Measurements from ENCODE around the gene LSM4.
A peak's percentile ranks its signal among the peaks of the same experiment; 100 is the strongest.

The LSM4 gene

DNA sequence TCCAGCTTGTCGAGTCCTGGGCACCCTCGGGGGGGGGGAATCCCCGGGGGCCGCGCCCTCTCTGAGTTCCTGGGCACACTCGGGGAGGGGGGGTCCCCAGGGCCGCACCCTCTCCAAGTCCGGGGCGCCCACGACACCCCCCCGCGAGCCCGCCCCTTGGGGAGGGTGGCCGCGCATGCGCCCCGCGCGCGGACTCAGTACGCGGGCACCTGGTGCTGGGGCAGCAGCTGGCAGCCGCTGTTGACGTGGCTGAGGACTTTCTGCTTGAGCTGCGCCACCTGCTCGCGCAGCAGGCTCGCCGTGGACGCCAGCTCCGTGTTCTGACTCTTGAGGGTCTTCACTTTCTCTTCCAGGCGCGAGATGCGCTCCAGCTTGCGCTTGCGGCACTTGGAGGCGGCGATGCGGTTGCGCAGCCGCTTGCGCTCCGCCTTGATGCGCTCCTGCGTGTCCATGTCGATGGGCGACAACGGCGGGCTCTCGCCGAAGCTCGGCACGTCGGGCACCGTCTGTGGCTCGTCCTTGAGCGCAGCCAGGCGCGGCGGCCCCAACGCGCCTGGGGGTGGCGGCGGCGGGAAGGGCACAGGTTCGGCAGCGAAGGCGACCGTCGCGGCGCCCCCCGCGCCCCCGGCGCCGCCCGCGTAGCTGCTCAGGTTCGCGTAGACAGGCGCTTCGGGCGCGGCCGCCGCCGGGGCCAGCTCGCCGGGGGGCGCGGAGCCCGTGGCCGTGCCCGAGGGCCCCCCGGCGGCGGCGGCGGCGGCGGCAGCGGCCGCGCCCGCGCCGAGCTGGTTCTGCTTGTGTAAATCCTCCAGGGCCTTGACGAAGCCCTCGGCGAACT is 42.4 kb downstream of the LSM4 start:
- FAIRE-seq (peak; percentile 85), DNase-seq (ENCODE audit: insufficient read length) (peak; percentile 77)

GRCh38 chr19:18279516-18280246 is 43.2 kb downstream of the LSM4 start:
- FAIRE-seq (peak; percentile 92), DNase-seq (ENCODE audit: insufficient read length) (peak; percentile 94)
- peak; percentile 5; the same call in 1 of the 2 replicates for TF ChIP-seq POLR2AphosphoS5 (IDR thresholded peaks at IDR 0.05; ENCODE audit: low read depth, low read length)
- TF ChIP-seq POLR2A (IDR thresholded peaks at IDR 0.05; ENCODE audit: low read depth, low read length), result peak; percentile 69
- TF ChIP-seq TAF1 (IDR thresholded peaks at IDR 0.05; ENCODE audit: borderline replicate concordance, low read depth, low read length), result no peak

More for the DNA sequence above, 42.4 kb downstream of the LSM4 start:
- TF ChIP-seq POLR2A (IDR thresholded peaks at IDR 0.05; ENCODE audit: low read depth, low read length), result peak; percentile 68
- TF ChIP-seq POLR2AphosphoS5 (IDR thresholded peaks at IDR 0.05; ENCODE audit: low read depth, low read length), result peak; percentile 90
- TF ChIP-seq TAF1 (IDR thresholded peaks at IDR 0.05; ENCODE audit: borderline replicate concordance, low read depth, low read length), result 0 out of 2 replicates have a peak, but pooled peaks have one; percentile 26

DNA sequence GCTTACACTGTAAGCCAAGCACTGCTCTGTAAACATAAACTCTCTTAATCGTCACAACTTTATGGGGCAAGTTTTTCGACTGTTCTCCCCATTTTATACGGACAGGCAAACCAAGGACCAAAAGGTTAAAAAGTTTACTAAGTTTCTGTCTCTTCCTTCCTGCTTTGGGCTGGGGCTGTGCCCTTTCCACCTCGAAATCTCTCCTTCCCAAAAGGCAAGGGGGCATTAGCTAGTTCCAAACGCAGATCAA is 43.7 kb downstream of the LSM4 start:
- TF ChIP-seq TAF1 (IDR thresholded peaks at IDR 0.05; ENCODE audit: borderline replicate concordance, low read depth, low read length), result no peak
- TF ChIP-seq POLR2AphosphoS5 (IDR thresholded peaks at IDR 0.05; ENCODE audit: low read depth, low read length), result 0 out of 2 replicates have a peak, but pooled peaks have one; percentile 3
- no peak for TF ChIP-seq POLR2A (IDR thresholded peaks at IDR 0.05; ENCODE audit: low read depth, low read length)
- FAIRE-seq (no peak), DNase-seq (ENCODE audit: insufficient read length) (no peak)

- DNase-seq (ENCODE audit: insufficient read length) (no peak), FAIRE-seq (no peak)
- TF ChIP-seq POLR2A (IDR thresholded peaks at IDR 0.05; ENCODE audit: low read depth, low read length) (no peak; the same call in 1 of the 2 replicates), TAF1 (IDR thresholded peaks at IDR 0.05; ENCODE audit: borderline replicate concordance, low read depth, low read length) (no peak), POLR2AphosphoS5 (IDR thresholded peaks at IDR 0.05; ENCODE audit: low read depth, low read length) (0 out of 2 replicates have a peak, but pooled peaks have one; percentile 5)
Measured at GRCh38 chr19:18278521-18279265, 44.2 kb downstream of the LSM4 start.

DNA sequence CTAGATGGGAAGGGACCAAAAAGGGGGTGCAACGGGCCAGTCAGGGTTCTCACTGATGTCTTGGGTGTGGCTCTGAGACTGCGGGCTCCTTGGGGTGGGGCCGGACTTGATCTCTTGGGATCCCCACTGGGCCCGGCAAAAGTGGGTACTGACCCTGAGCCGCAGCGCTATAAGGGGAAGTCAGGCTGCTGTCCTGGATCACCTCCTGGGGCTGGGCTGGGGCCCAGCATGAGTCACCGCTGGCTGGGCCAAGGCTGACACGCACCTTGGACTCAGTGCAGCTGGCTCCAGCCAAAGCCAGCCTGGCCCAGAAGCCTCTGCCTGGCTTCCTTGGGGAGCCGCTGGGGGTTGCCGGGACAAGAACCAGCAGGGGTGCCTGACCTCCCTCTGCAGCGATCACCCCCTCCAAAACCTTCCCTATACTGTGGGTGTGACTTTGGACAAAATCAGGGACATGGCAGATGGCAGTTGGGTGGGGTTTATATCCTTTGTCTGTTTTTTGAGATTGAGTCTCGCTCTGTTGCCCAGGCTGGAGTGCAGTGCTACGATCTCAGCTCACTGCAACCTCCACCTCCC is 48.0 kb downstream of the LSM4 start:
- FAIRE-seq (no peak), DNase-seq (ENCODE audit: insufficient read length) (no peak)

GRCh38 chr19:18274219-18274780 is 48.6 kb downstream of the LSM4 start, which contains the start of gene IQCN:
TSS of gene IQCN (minus strand) at chr19:18274452. CDS start at chr19:18269478, 4,974 bp downstream.
- TF ChIP-seq TAF1 (IDR thresholded peaks at IDR 0.05; ENCODE audit: borderline replicate concordance, low read depth, low read length) (no peak), POLR2AphosphoS5 (IDR thresholded peaks at IDR 0.05; ENCODE audit: low read depth, low read length) (no peak; the same call in 1 of the 2 replicates), POLR2A (IDR thresholded peaks at IDR 0.05; ENCODE audit: low read depth, low read length) (no peak)
- FAIRE-seq (no peak), DNase-seq (ENCODE audit: insufficient read length) (no peak)

More for the DNA sequence above, 48.0 kb downstream of the LSM4 start:
- TF ChIP-seq POLR2A (IDR thresholded peaks at IDR 0.05; ENCODE audit: low read depth, low read length), result no peak
- TF ChIP-seq POLR2AphosphoS5 (IDR thresholded peaks at IDR 0.05; ENCODE audit: low read depth, low read length), result no peak; the same call in 1 of the 2 replicates
- TF ChIP-seq TAF1 (IDR thresholded peaks at IDR 0.05; ENCODE audit: borderline replicate concordance, low read depth, low read length), result no peak

DNA sequence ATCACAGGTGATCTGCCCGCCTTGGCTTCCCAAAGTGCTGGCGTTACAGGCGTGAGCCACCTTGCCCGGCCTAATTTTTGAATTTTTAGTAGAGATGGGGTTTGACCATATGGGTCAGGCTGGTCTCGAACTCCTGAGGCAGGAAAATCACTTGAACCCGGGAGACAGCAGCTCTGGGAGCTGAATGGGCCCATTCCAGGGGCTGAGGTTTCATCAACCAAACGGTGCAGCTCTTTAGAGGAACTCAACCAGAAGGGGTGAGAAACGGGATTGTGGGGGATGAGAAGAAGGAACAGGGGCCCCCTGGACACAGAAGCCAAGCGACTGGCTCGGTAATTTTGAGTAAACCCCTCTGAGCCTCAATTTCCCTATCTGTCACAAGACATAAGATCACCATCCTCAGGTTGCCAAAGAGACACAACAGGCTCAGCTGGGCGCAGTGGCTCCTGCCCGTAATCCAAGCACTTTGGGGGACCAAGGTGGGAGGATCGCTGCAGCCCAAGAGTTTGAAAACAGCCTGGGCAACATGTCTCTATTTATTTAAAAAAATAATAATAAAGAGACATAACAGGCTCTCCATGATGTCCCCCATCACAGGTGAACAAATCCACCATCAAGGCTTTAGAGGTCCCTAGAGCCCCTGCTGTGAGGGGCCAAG is 49.2 kb downstream of the LSM4 start:
- TF ChIP-seq POLR2A (IDR thresholded peaks at IDR 0.05; ENCODE audit: low read depth, low read length), result no peak
- no peak for TF ChIP-seq POLR2AphosphoS5 (IDR thresholded peaks at IDR 0.05; ENCODE audit: low read depth, low read length)
- TF ChIP-seq TAF1 (IDR thresholded peaks at IDR 0.05; ENCODE audit: borderline replicate concordance, low read depth, low read length), result no peak
- FAIRE-seq, result no peak
- DNase-seq (ENCODE audit: insufficient read length), result no peak

GRCh38 chr19:18271433-18271841 is 51.4 kb downstream of the LSM4 start:
- no peak for TF ChIP-seq TAF1 (IDR thresholded peaks at IDR 0.05; ENCODE audit: borderline replicate concordance, low read depth, low read length)
- FAIRE-seq (no peak), DNase-seq (ENCODE audit: insufficient read length) (no peak)

GRCh38 chr19:18270326-18270725 is 52.5 kb downstream of the LSM4 start:
- FAIRE-seq, result no peak
- DNase-seq (ENCODE audit: insufficient read length), result no peak
- TF ChIP-seq TAF1 (IDR thresholded peaks at IDR 0.05; ENCODE audit: borderline replicate concordance, low read depth, low read length) (no peak), POLR2A (IDR thresholded peaks at IDR 0.05; ENCODE audit: low read depth, low read length) (no peak), POLR2AphosphoS5 (IDR thresholded peaks at IDR 0.05; ENCODE audit: low read depth, low read length) (no peak)

DNA sequence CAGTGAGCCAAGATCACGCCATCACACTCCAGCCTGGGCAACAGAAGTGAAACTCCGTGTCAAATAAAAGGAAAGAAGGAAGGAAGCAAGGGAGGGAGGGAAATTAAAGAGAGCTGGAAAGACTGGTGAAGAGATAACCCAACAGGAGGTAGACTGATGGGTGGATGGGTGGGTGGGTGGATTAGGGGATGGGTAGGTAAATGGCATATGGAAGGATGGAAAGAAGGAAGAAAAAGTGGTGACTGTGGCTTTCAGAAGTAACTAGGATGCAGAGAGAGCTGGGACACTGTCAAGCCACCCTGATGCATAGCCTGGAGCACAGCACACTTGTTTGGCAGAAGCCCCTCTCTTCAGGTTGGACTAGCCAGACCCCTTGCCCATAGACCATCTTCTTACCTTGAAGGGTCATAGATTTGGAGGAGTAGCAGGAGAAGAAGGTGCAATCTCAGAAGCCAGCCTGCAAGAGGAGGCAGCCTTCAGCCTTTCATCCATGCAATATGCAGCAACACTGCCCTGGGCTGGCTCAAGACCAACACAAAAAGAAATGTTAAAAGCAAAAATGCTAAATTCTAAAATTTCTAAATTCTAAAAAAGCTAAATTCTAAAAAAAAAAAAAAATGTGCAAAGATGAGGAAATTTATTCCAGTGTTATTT is 53.7 kb downstream of the LSM4 start:
- TF ChIP-seq POLR2AphosphoS5 (IDR thresholded peaks at IDR 0.05; ENCODE audit: low read depth, low read length) (no peak), TAF1 (IDR thresholded peaks at IDR 0.05; ENCODE audit: borderline replicate concordance, low read depth, low read length) (no peak), POLR2A (IDR thresholded peaks at IDR 0.05; ENCODE audit: low read depth, low read length) (no peak)
- DNase-seq (ENCODE audit: insufficient read length) (no peak), FAIRE-seq (no peak)

Measured in GM12892 (cell line).